ENCODE data around the gene FAM186B.
"Not testable (repeated sequence)": the region's sequence is repeated elsewhere in the genome, so short reads cannot be mapped to it uniquely, and the experiment has no call there.

Gene FAM186B

GRCh38 chr12:49626169-49626835, 20.9 kb upstream of the FAM186B start:
- 0 out of 2 replicates have a peak, but pooled peaks cover 4% of the 10 kb centered on the region for H3K4me1 ChIP-seq (ENCODE audit: insufficient read depth, low read length)
- no peaks in the 10 kb centered on the region for H3K36me3 ChIP-seq (ENCODE audit: insufficient read depth, low read length)
- H3K9ac ChIP-seq (ENCODE audit: low read depth, low read length) = no peak overlapping the region
- no peaks in the 10 kb centered on the region for H3K9me3 ChIP-seq (ENCODE audit: control insufficient read depth, insufficient read depth, low read length)

- H3K4me1 ChIP-seq (ENCODE audit: insufficient read depth, low read length) = 0 out of 2 replicates have a peak, but pooled peaks cover 7% of the 10 kb centered on the region
- H3K9me3 ChIP-seq (ENCODE audit: control insufficient read depth, insufficient read depth, low read length) = no peaks in the 10 kb centered on the region
- no peaks in the 10 kb centered on the region for H3K36me3 ChIP-seq (ENCODE audit: insufficient read depth, low read length)
- H3K9ac ChIP-seq (ENCODE audit: low read depth, low read length) = no peak overlapping the region
These were observed 19.6 kb upstream of the FAM186B start for GRCh38 chr12:49624921-49625577.

GRCh38 chr12:49623142-49623904, 17.9 kb upstream of the FAM186B start, which contains the start of gene PRPF40B:
Gene PRPF40B, plus strand, starts transcription at chr12:49623561. Its CDS starts 30 bp downstream, at chr12:49623591.
- Histone ChIP-seq H3K9ac (ENCODE audit: low read depth, low read length) (peak within 1 kb of the TSS; percentile 79), H3K9me3 (ENCODE audit: control insufficient read depth, insufficient read depth, low read length) (no peaks in the 10 kb centered on the region), H3K36me3 (ENCODE audit: insufficient read depth, low read length) (no peaks in the 10 kb centered on the region), H3K4me1 (ENCODE audit: insufficient read depth, low read length) (peaks cover 7% of the 10 kb centered on the region; the same call in 1 of the 2 replicates)

GRCh38 chr12:49622501-49623141, 17.2 kb upstream of the FAM186B start:
- Histone ChIP-seq H3K9ac (ENCODE audit: low read depth, low read length) (peak overlapping the region; percentile 79), H3K4me1 (ENCODE audit: insufficient read depth, low read length) (peaks cover 7% of the 10 kb centered on the region; the same call in 1 of the 2 replicates), H3K36me3 (ENCODE audit: insufficient read depth, low read length) (no peaks in the 10 kb centered on the region), H3K9me3 (ENCODE audit: control insufficient read depth, insufficient read depth, low read length) (no peaks in the 10 kb centered on the region)

- H3K9ac ChIP-seq (ENCODE audit: low read depth, low read length) = peak overlapping the region; percentile 79; the same call in 1 of the 2 replicates
- no peaks in the 10 kb centered on the region for H3K9me3 ChIP-seq (ENCODE audit: control insufficient read depth, insufficient read depth, low read length)
- H3K4me1 ChIP-seq (ENCODE audit: insufficient read depth, low read length) = peaks cover 7% of the 10 kb centered on the region; the same call in 1 of the 2 replicates
- H3K36me3 ChIP-seq (ENCODE audit: insufficient read depth, low read length) = no peaks in the 10 kb centered on the region
These were observed 16.4 kb upstream of the FAM186B start for GRCh38 chr12:49621651-49622500.

- H3K9me3 ChIP-seq (ENCODE audit: control insufficient read depth, insufficient read depth, low read length) = no peaks in the 10 kb centered on the region
- peaks cover 7% of the 10 kb centered on the region; the same call in 1 of the 2 replicates for H3K4me1 ChIP-seq (ENCODE audit: insufficient read depth, low read length)
- no peaks in the 10 kb centered on the region for H3K36me3 ChIP-seq (ENCODE audit: insufficient read depth, low read length)
- no peak overlapping the region for H3K9ac ChIP-seq (ENCODE audit: low read depth, low read length)
These were observed 13.8 kb upstream of the FAM186B start for GRCh38 chr12:49619286-49619685.

GRCh38 chr12:49618576-49618975, 13.1 kb upstream of the FAM186B start:
- Histone ChIP-seq H3K36me3 (ENCODE audit: insufficient read depth, low read length) (no peaks in the 10 kb centered on the region), H3K9ac (ENCODE audit: low read depth, low read length) (no peak overlapping the region), H3K4me1 (ENCODE audit: insufficient read depth, low read length) (peaks cover 7% of the 10 kb centered on the region; the same call in 1 of the 2 replicates)

GRCh38 chr12:49616533-49617219, 11.2 kb upstream of the FAM186B start:
- Histone ChIP-seq H3K36me3 (ENCODE audit: insufficient read depth, low read length) (no peaks in the 10 kb centered on the region), H3K4me1 (ENCODE audit: insufficient read depth, low read length) (peaks cover 6% of the 10 kb centered on the region; the same call in 1 of the 2 replicates), H3K9me3 (ENCODE audit: control insufficient read depth, insufficient read depth, low read length) (no peaks in the 10 kb centered on the region), H3K9ac (ENCODE audit: low read depth, low read length) (no peak overlapping the region)

More at GRCh38 chr12:49618576-49618975, 13.1 kb upstream of the FAM186B start:
- H3K9me3 ChIP-seq (ENCODE audit: control insufficient read depth, insufficient read depth, low read length) = no peaks in the 10 kb centered on the region

GRCh38 chr12:49615725-49616124, 10.3 kb upstream of the FAM186B start:
- Histone ChIP-seq H3K9ac (ENCODE audit: low read depth, low read length) (no peak overlapping the region), H3K4me1 (ENCODE audit: insufficient read depth, low read length) (no peaks in the 10 kb centered on the region; the same call in 1 of the 2 replicates), H3K36me3 (ENCODE audit: insufficient read depth, low read length) (no peaks in the 10 kb centered on the region), H3K9me3 (ENCODE audit: control insufficient read depth, insufficient read depth, low read length) (no peaks in the 10 kb centered on the region)

- Histone ChIP-seq H3K4me1 (ENCODE audit: insufficient read depth, low read length) (no peaks in the 10 kb centered on the region), H3K9me3 (ENCODE audit: control insufficient read depth, insufficient read depth, low read length) (no peaks in the 10 kb centered on the region), H3K9ac (ENCODE audit: low read depth, low read length) (no peak overlapping the region), H3K36me3 (ENCODE audit: insufficient read depth, low read length) (no peaks in the 10 kb centered on the region)
These were observed 6.8 kb upstream of the FAM186B start for GRCh38 chr12:49612210-49612609.

GRCh38 chr12:49610785-49611184, 5.3 kb upstream of the FAM186B start:
- H3K4me1 ChIP-seq (ENCODE audit: insufficient read depth, low read length); H3K9me3 ChIP-seq (ENCODE audit: control insufficient read depth, insufficient read depth, low read length); H3K36me3 ChIP-seq (ENCODE audit: insufficient read depth, low read length); H3K9ac ChIP-seq (ENCODE audit: low read depth, low read length): not testable (repeated sequence)

GRCh38 chr12:49609875-49610154, 4.4 kb upstream of the FAM186B start:
- Histone ChIP-seq H3K4me1 (ENCODE audit: insufficient read depth, low read length) (peaks cover 3% of the 10 kb centered on the region; the same call in 1 of the 2 replicates), H3K9me3 (ENCODE audit: control insufficient read depth, insufficient read depth, low read length) (no peaks in the 10 kb centered on the region), H3K36me3 (ENCODE audit: insufficient read depth, low read length) (no peaks in the 10 kb centered on the region; the same call in 1 of the 2 replicates), H3K9ac (ENCODE audit: low read depth, low read length) (no peak overlapping the region)

Data from ES-I3 (cell line).